ENCODE measurements around the gene KIF2C.

- TF ChIP-seq CTCF (IDR thresholded peaks at IDR 0.05) (no peak), POLR2A (IDR thresholded peaks at IDR 0.05) (no peak)
Measured at GRCh38 chr1:44808938-44809917, 69.6 kb downstream of the KIF2C start.
